H9 (cell line): ENCODE data around the gene ZHX3. TPM values are rescaled to one million over a fixed set of nuclear protein-coding genes. Genes with fewer than 3 reads are reported as not detected.

Experiments used
- DNase-seq: peaks from one replicate; pipeline ENCODE4 v3.0.0-alpha.2; 2017
- H2AFZ ChIP-seq: one replicate; pipeline ENCODE4 v1.6.1; 2013; ENCODE audit warnings: mild to moderate bottlenecking, low read length, control low read depth, moderate library complexity
- H2AK5ac ChIP-seq: 2 replicates; pipeline ENCODE4 v1.6.1; 2013; ENCODE audit warnings: low read length, control low read depth, mixed read lengths; ENCODE audit not compliant: insufficient read length
- H2BK120ac ChIP-seq: one replicate; pipeline ENCODE4 v1.6.1; 2013; ENCODE audit warnings: low read depth, mild to moderate bottlenecking, low read length, control low read depth, inconsistent platforms; ENCODE audit not compliant: poor library complexity, severe bottlenecking
- H2BK12ac ChIP-seq: 2 replicates; pipeline ENCODE4 v1.6.1; 2013; ENCODE audit warnings: low read length, control low read depth, mixed read lengths, low read depth; ENCODE audit not compliant: insufficient read length
- H2BK15ac ChIP-seq: 2 replicates; pipeline ENCODE4 v1.6.1; 2013; ENCODE audit warnings: low read depth, low read length, control low read depth
- H2BK20ac ChIP-seq: one replicate; pipeline ENCODE4 v1.6.1; 2013; ENCODE audit warnings: low read depth, mild to moderate bottlenecking, low read length, control low read depth, inconsistent platforms; ENCODE audit not compliant: poor library complexity, severe bottlenecking
- H2BK5ac ChIP-seq: 2 replicates; pipeline ENCODE4 v1.6.1; 2013; ENCODE audit warnings: low read length, control low read depth, mixed read lengths; ENCODE audit not compliant: insufficient read length
- H3K14ac ChIP-seq: 2 replicates; pipeline ENCODE4 v1.6.1; 2013; ENCODE audit warnings: low read length, control low read depth; ENCODE audit not compliant: insufficient read depth
- H3K18ac ChIP-seq: 2 replicates; pipeline ENCODE4 v1.6.1; 2013; ENCODE audit warnings: low read depth, mild to moderate bottlenecking, mixed read lengths, low read length, control low read depth; ENCODE audit not compliant: insufficient read length
- H3K23ac ChIP-seq: 2 replicates; pipeline ENCODE4 v1.6.1; 2013; ENCODE audit warnings: low read length, control low read depth, mixed read lengths, low read depth; ENCODE audit not compliant: insufficient read length
- H3K23me2 ChIP-seq: 2 replicates; pipeline ENCODE4 v1.6.1; 2013; ENCODE audit warnings: low read depth, mild to moderate bottlenecking, mixed read lengths, low read length, control low read depth; ENCODE audit not compliant: insufficient read length, poor library complexity, severe bottlenecking
- H3K27ac ChIP-seq: 2 replicates; pipeline ENCODE4 v1.5.1; 2013; ENCODE audit warnings: low read length, control low read depth, mixed read lengths, low read depth; ENCODE audit not compliant: insufficient read length
- H3K27me3 ChIP-seq: 2 replicates; pipeline ENCODE4 v1.6.1; 2013; ENCODE audit warnings: low read length, control low read depth, inconsistent platforms; ENCODE audit not compliant: insufficient read depth
- H3K4ac ChIP-seq: 2 replicates; pipeline ENCODE4 v1.6.1; 2013; ENCODE audit warnings: low read depth, mild to moderate bottlenecking, control low read depth, inconsistent platforms, low read length, moderate library complexity
- H3K4me1 ChIP-seq: 2 replicates; pipeline ENCODE4 v1.6.1; 2013; ENCODE audit warnings: low read length, control low read depth, inconsistent platforms; ENCODE audit not compliant: insufficient read depth
- H3K4me2 ChIP-seq: 2 replicates; pipeline ENCODE4 v1.6.1; 2013; ENCODE audit warnings: low read length, control low read depth, mixed read lengths; ENCODE audit not compliant: insufficient read length, insufficient read depth
- H3K56ac ChIP-seq: 2 replicates; pipeline ENCODE4 v1.6.1; 2013; ENCODE audit warnings: low read depth, mild to moderate bottlenecking, mixed read lengths, low read length, control low read depth; ENCODE audit not compliant: insufficient read length
- H3K79me1 ChIP-seq: 2 replicates; pipeline ENCODE4 v1.6.1; 2013; ENCODE audit warnings: low read depth, mild to moderate bottlenecking, moderate library complexity, low read length, control low read depth, inconsistent platforms; ENCODE audit not compliant: insufficient read depth, poor library complexity, severe bottlenecking
- H3K79me2 ChIP-seq: 2 replicates; pipeline ENCODE4 v1.6.1; 2013; ENCODE audit warnings: low read length, control low read depth, inconsistent platforms; ENCODE audit not compliant: insufficient read depth
- H3K9ac ChIP-seq: 2 replicates; pipeline ENCODE4 v1.6.1; 2013; ENCODE audit warnings: low read length, control low read depth, mixed read lengths; ENCODE audit not compliant: insufficient read length; ENCODE audit errors: extremely low read depth
- H3K9me3 ChIP-seq: one replicate; pipeline ENCODE4 v1.6.1; 2013; ENCODE audit warnings: low read depth, low read length, inconsistent platforms; ENCODE audit not compliant: control insufficient read depth
- H3T11ph ChIP-seq: one replicate; pipeline ENCODE4 v1.6.1; 2013; ENCODE audit warnings: mild to moderate bottlenecking, low read length, control low read depth, inconsistent platforms
- H4K20me1 ChIP-seq: one replicate; pipeline ENCODE4 v1.6.1; 2013; ENCODE audit not compliant: control insufficient read depth, insufficient read length, insufficient read depth
- H4K5ac ChIP-seq: 2 replicates; pipeline ENCODE4 v1.6.1; 2013; ENCODE audit warnings: low read depth, mild to moderate bottlenecking, mixed read lengths, low read length, control low read depth; ENCODE audit not compliant: insufficient read length
- H4K8ac ChIP-seq: replicated peaks from 2 replicates; pipeline ENCODE4 v1.6.1; 2013; ENCODE audit warnings: low read length, control low read depth, mixed read lengths, low read depth; ENCODE audit not compliant: insufficient read length
- H4K91ac ChIP-seq: 2 replicates; pipeline ENCODE4 v1.6.1; 2013; ENCODE audit warnings: low read depth, mild to moderate bottlenecking, moderate library complexity, mixed read lengths, low read length, control low read depth; ENCODE audit not compliant: insufficient read length
- H3K27ac Mint-ChIP-seq, 3 experiments: 2 replicates in 2 of 3; 3 replicates in 1 of 3; pipeline ENCODE4 v1.8.0; 2020 to 2021; ENCODE audit warnings: mixed read lengths in 3 of 3, mild to moderate bottlenecking in 1 of 3, moderate library complexity in 1 of 3
- H3K27me3 Mint-ChIP-seq: 2 replicates; pipeline ENCODE4 v1.8.0; 2021; ENCODE audit warnings: low read depth, mild to moderate bottlenecking, moderate library complexity, mixed read lengths
- H3K36me3 Mint-ChIP-seq, 3 experiments: 2 replicates in 2 of 3; 3 replicates in 1 of 3; pipeline ENCODE4 v1.8.0; 2020 to 2021; ENCODE audit warnings: low read depth in 3 of 3, mixed read lengths in 3 of 3; ENCODE audit not compliant: insufficient read depth in 1 of 3
- H3K4me1 Mint-ChIP-seq, 2 experiments: 2 replicates each; pipeline ENCODE4 v1.8.0; 2020; ENCODE audit warnings: mixed read lengths in 2 of 2
- H3K4me3 Mint-ChIP-seq, 2 experiments: 2 replicates in 1 of 2; 3 replicates in 1 of 2; pipeline ENCODE4 v1.8.0; 2020 to 2021; ENCODE audit warnings: mild to moderate bottlenecking in 2 of 2, mixed read lengths in 2 of 2, moderate library complexity in 1 of 2
- H3K9me3 Mint-ChIP-seq, 2 experiments: 2 replicates in 1 of 2; 3 replicates in 1 of 2; pipeline ENCODE4 v1.8.0; 2020; ENCODE audit warnings: mild to moderate bottlenecking in 2 of 2, mixed read lengths in 2 of 2, moderate library complexity in 1 of 2
- CTCF ChIP-seq: fragments of 200-600 bp; sonication (generic); conservative IDR thresholded peaks from 3 replicates; pipeline ENCODE4 v1.8.0; 2021; ENCODE audit warnings: antibody characterized with exemption, mild to moderate bottlenecking
- WGBS: extraction: QIAGEN DNeasy Blood & Tissue Kit; methylation state at CpG from one replicate; pipeline ENCODE4 v1.1.7; 2013; ENCODE audit warnings: missing lambda C conversion rate, low lambda C conversion rate, mixed read lengths; ENCODE audit not compliant: insufficient read length; ENCODE audit errors: extremely low coverage; 5-methylcytosine and 5-hydroxymethylcytosine counted together
- total RNA-seq: library from RNA; stranded (reverse); gene quantifications from 2 replicates; pipeline ENCODE4 v1.2.1, GENCODE V29; 2021

The ZHX3 gene
- total RNA-seq, 1 experiment from 2014 or later, result 4.4 TPM

GRCh38 chr20:41198443-41198842, 119.1 kb downstream of the ZHX3 start:
- peaks cover 13% of the 10 kb centered on the region in 2 experiments for H3K4me1 Mint-ChIP-seq

More at GRCh38 chr20:41198443-41198842, 119.1 kb downstream of the ZHX3 start:
- Histone ChIP-seq H3K56ac (no peak overlapping the region), H4K20me1 (no peaks in the 10 kb centered on the region), H3K23ac (no peak overlapping the region), H3K23me2 (no peaks in the 10 kb centered on the region), H3K9ac (no peak overlapping the region), H3K79me2 (no peaks in the 10 kb centered on the region), H2BK5ac (no peak overlapping the region), H4K91ac (no peak overlapping the region), H2BK20ac (no peak overlapping the region), H3K27me3 (no peaks in the 10 kb centered on the region), H4K8ac (no peak overlapping the region), H3K27ac (no peak overlapping the region), H2BK15ac (no peak overlapping the region), H2AFZ (no peak overlapping the region), H3K4ac (no peak overlapping the region), H3K4me1 (no peaks in the 10 kb centered on the region), H3K4me2 (no peak overlapping the region), H3K79me1 (no peaks in the 10 kb centered on the region), H2BK120ac (no peak overlapping the region), H2AK5ac (no peak overlapping the region), H3K9me3 (no peaks in the 10 kb centered on the region), H2BK12ac (no peak overlapping the region), H3K14ac (no peak overlapping the region), H3K18ac (no peak overlapping the region), H3T11ph (no peak overlapping the region), H4K5ac (no peak overlapping the region)
- TF ChIP-seq CTCF, result no peak
- Mint-ChIP-seq H3K27ac (no peak overlapping the region), H3K4me3 (no peak overlapping the region), H3K27me3 (no peaks in the 10 kb centered on the region; the same call in 1 of the 2 replicates), H3K9me3 (peaks cover 21 to 22% of the 10 kb centered on the region in 2 experiments), H3K36me3 (peaks cover 10 to 18% (median 14%) of the 10 kb centered on the region in 3 experiments; a peak in 6 of 7 replicates)
- no peak for DNase-seq
- no CpG with 5 or more reads among the region's 4 CpGs for WGBS
